PC-3 (cell line): ENCODE data around the gene F13A1. TPM values are rescaled to one million over a fixed set of nuclear protein-coding genes. Genes with fewer than 3 reads are reported as not detected.

ENCODE experiments used
- ATAC-seq: fragments of 200-7000 bp; cut with Tn5 transposase; 2 replicates; pipeline ENCODE4 v1.9.1; 2020; ENCODE audit warnings: mild to moderate bottlenecking, moderate library complexity
- BruUV-seq: library from RNA; stranded (reverse); fragments of 400-500 nt; replicated peaks from 2 replicates; lab custom pipeline; 2021; lab: Mats Ljungman, UMichigan
- CTCF ChIA-PET: fragments of 300-600 bp; sonication (Branson Sonifier 250); formaldehyde crosslinking; loops from one replicate; lab custom pipeline; 2022; ENCODE audit warnings: antibody characterized with exemption; lab: Charles Lee
- POLR2A ChIA-PET: fragments of 300-600 bp; sonication (Branson Sonifier 250); formaldehyde crosslinking; loops from one replicate; lab custom pipeline; 2022; ENCODE audit warnings: antibody characterized with exemption; ENCODE audit not compliant: unreplicated experiment; lab: Charles Lee
- DNase-seq: peaks from one replicate; pipeline ENCODE4 v3.0.0-alpha.2; 2015
- H2AFZ ChIP-seq: fragments of 300-600 bp; sonication (generic); 2 replicates; pipeline ENCODE4 v1.6.0; 2016; ENCODE audit warnings: antibody characterized with exemption, low read length
- H3F3A ChIP-seq: fragments of 300-600 bp; sonication (generic); one replicate; pipeline ENCODE4 v1.6.0; 2017; ENCODE audit warnings: antibody characterized with exemption, low read length, control low read depth, mild to moderate bottlenecking; ENCODE audit not compliant: unreplicated experiment
- H3K27ac ChIP-seq: fragments of 300-600 bp; sonication (generic); 2 replicates; pipeline ENCODE4 v1.5.1; 2016; ENCODE audit warnings: mild to moderate bottlenecking, low read length
- H3K27me3 ChIP-seq: fragments of 300-600 bp; sonication (generic); 2 replicates; pipeline ENCODE4 v1.6.1; 2016; ENCODE audit warnings: low read length, mixed read lengths
- H3K36me3 ChIP-seq: fragments of 300-600 bp; sonication (generic); 2 replicates; pipeline ENCODE4 v1.6.1; 2016; ENCODE audit warnings: low read depth, mixed run types, low read length, mixed read lengths
- H3K4me1 ChIP-seq: fragments of 300-600 bp; sonication (generic); 2 replicates; pipeline ENCODE4 v1.5.1; 2016; ENCODE audit warnings: low read length; ENCODE audit not compliant: insufficient read depth
- H3K4me2 ChIP-seq: fragments of 300-600 bp; sonication (generic); 2 replicates; pipeline ENCODE4 v1.6.0; 2016; ENCODE audit warnings: low read length
- H3K4me3 ChIP-seq: fragments of 300-600 bp; sonication (generic); 2 replicates; pipeline ENCODE4 v1.5.1; 2016; ENCODE audit warnings: mild to moderate bottlenecking, low read length, mixed read lengths
- H3K79me2 ChIP-seq: fragments of 300-600 bp; sonication (generic); 2 replicates; pipeline ENCODE4 v1.6.1; 2017; ENCODE audit warnings: low read length, mixed read lengths
- H3K9ac ChIP-seq: fragments of 300-600 bp; sonication (generic); 2 replicates; pipeline ENCODE4 v1.6.0; 2016; ENCODE audit warnings: mild to moderate bottlenecking, low read length
- H3K9me2 ChIP-seq: fragments of 300-600 bp; sonication (generic); replicated peaks from 2 replicates; pipeline ENCODE4 v1.6.1; 2016; ENCODE audit warnings: mixed run types, low read length, mixed read lengths
- H3K9me3 ChIP-seq: fragments of 300-600 bp; sonication (generic); 2 replicates; pipeline ENCODE4 v1.6.1; 2016; ENCODE audit warnings: low read length, mixed read lengths
- H4K20me1 ChIP-seq: fragments of 300-600 bp; sonication (generic); 2 replicates; pipeline ENCODE4 v1.6.1; 2016; ENCODE audit warnings: low read length, mixed read lengths
- CTCF ChIP-seq: fragments of 300-600 bp; sonication (generic); conservative IDR thresholded peaks from 2 replicates; pipeline ENCODE4 v1.5.1; 2017; ENCODE audit warnings: antibody characterized with exemption, low read depth, mild to moderate bottlenecking, low read length
- EZH2 ChIP-seq: fragments of 300-600 bp; sonication (generic); IDR thresholded peaks from one replicate; pipeline ENCODE4 v1.6.1; 2017; ENCODE audit warnings: antibody characterized with exemption, mild to moderate bottlenecking, low read length; ENCODE audit not compliant: unreplicated experiment
- EZH2phosphoT487 ChIP-seq: fragments of 300-600 bp; sonication (generic); IDR thresholded peaks from 2 replicates; pipeline ENCODE4 v1.6.1; 2018; ENCODE audit warnings: mild to moderate bottlenecking, antibody characterized with exemption, low read length, borderline replicate concordance
- intact Hi-C: fragments of 100-400 bp; cut with micrococcal nuclease; formaldehyde crosslinking; loops from 2 replicates; pipeline ENCODE4 v1.9.0; 2023
- microRNA-seq: library from miRNA; unstranded; fragments of <30 nt; microRNA quantifications from one replicate; pipeline ENCODE4 v1.1.0, GENCODE V29; 2020; ENCODE audit not compliant: unreplicated experiment
- total RNA-seq: library from RNA; depleted of rRNA; stranded (reverse); fragments of >200 nt; gene quantifications from 2 replicates; pipeline ENCODE4 v1.2.3, GENCODE V29; 2014

The F13A1 gene
- total RNA-seq, 1 experiment from 2014 or later, result not detected

- Histone ChIP-seq H3K9ac (no peak overlapping the region), H3K4me3 (no peak overlapping the region), H3K27ac (no peak overlapping the region), H3K79me2 (no peaks in the 10 kb centered on the region), H3K4me1 (no peaks in the 10 kb centered on the region), H3K4me2 (no peak overlapping the region), H4K20me1 (no peaks in the 10 kb centered on the region), H3K9me2 (no peaks in the 10 kb centered on the region), H3K9me3 (no peaks in the 10 kb centered on the region), H3K36me3 (no peaks in the 10 kb centered on the region), H3F3A (no peaks in the 10 kb centered on the region), H3K27me3 (no peaks in the 10 kb centered on the region), H2AFZ (no peak overlapping the region)
- BruUV-seq, result no TSS peak
- intact Hi-C loops, result no loop called here
- CTCF ChIA-PET, result no interaction called here
- POLR2A ChIA-PET, result no interaction called here
- ATAC-seq (no peak), DNase-seq (no peak)
- no peak for TF ChIP-seq EZH2
- TF ChIP-seq EZH2phosphoT487, result no peak
Observed at GRCh38 chr6:6121943-6122342, 198.5 kb downstream of the F13A1 start.

- no peaks in the 10 kb centered on the region for H3K36me3 ChIP-seq
- no peaks in the 10 kb centered on the region for H3K9me2 ChIP-seq
- no peak overlapping the region for H2AFZ ChIP-seq
- no peaks in the 10 kb centered on the region for H3K4me1 ChIP-seq
- no peak overlapping the region for H3K27ac ChIP-seq
- no peak overlapping the region for H3K9ac ChIP-seq
- no peaks in the 10 kb centered on the region for H4K20me1 ChIP-seq
- DNase-seq (no peak), ATAC-seq (no peak)
- no peak for TF ChIP-seq EZH2
- TF ChIP-seq CTCF, result peak; percentile 34; the same call in 1 of the 2 replicates
- CTCF ChIA-PET, result no interaction called here
- no peaks in the 10 kb centered on the region for H3F3A ChIP-seq
- intact Hi-C loops, result no loop called here
- no peaks in the 10 kb centered on the region for H3K27me3 ChIP-seq
- H3K4me3 ChIP-seq, result no peak overlapping the region
- no peak overlapping the region for H3K4me2 ChIP-seq
- POLR2A ChIA-PET, result no interaction called here
- peaks cover 5% of the 10 kb centered on the region; the same call in 1 of the 2 replicates for H3K9me3 ChIP-seq
- H3K79me2 ChIP-seq, result no peaks in the 10 kb centered on the region
- BruUV-seq, result no TSS peak
Observed at GRCh38 chr6:6105472-6106036, 214.9 kb downstream of the F13A1 start.

Small RNAs within 50 kb of the gene (microRNA-seq; reads per million reads assigned to microRNA genes)
- gene MIR5683 (not detected), gene MIR7853 (not detected)
